GM23338 (cell line): ENCODE results near the gene GCHFR. TPM values are rescaled to one million over a fixed set of nuclear protein-coding genes. Genes with fewer than 3 reads are reported as not detected.

Source experiments
- ATAC-seq: fragments of 200-7000 bp; cut with Tn5 transposase; 3 replicates; pipeline ENCODE4 v1.9.1; 2020
- DNase-seq: peaks from one replicate; pipeline ENCODE4 v3.0.0-alpha.2; 2015; ENCODE audit warnings: low spot score
- H2AFZ ChIP-seq: fragments of 200-600 bp; sonication (generic); 2 replicates; pipeline ENCODE4 v1.8.0; 2016; ENCODE audit warnings: antibody characterized with exemption, mild to moderate bottlenecking, moderate library complexity
- H3F3A ChIP-seq: fragments of 200-600 bp; sonication (generic); replicated peaks from 2 replicates; pipeline ENCODE4 v1.8.0; 2017; ENCODE audit warnings: antibody characterized with exemption, mixed run types, low read depth
- H3K27ac ChIP-seq: fragments of 200-600 bp; sonication (generic); 2 replicates; pipeline ENCODE4 v1.6.1; 2016; ENCODE audit warnings: low read depth
- H3K27me3 ChIP-seq: fragments of 200-600 bp; sonication (generic); 2 replicates; pipeline ENCODE4 v1.8.0; 2016; ENCODE audit warnings: mild to moderate bottlenecking, mixed run types, moderate library complexity; ENCODE audit not compliant: insufficient read depth
- H3K36me3 ChIP-seq: fragments of 200-600 bp; sonication (generic); 2 replicates; pipeline ENCODE4 v1.8.0; 2016; ENCODE audit warnings: mild to moderate bottlenecking; ENCODE audit not compliant: insufficient read depth
- H3K4me1 ChIP-seq: fragments of 200-600 bp; sonication (generic); 2 replicates; pipeline ENCODE4 v1.8.0; 2016; ENCODE audit warnings: mild to moderate bottlenecking, moderate library complexity; ENCODE audit not compliant: insufficient read depth
- H3K4me2 ChIP-seq: fragments of 200-600 bp; sonication (generic); 2 replicates; pipeline ENCODE4 v1.7.1; 2017; ENCODE audit warnings: mixed run types
- H3K4me3 ChIP-seq: fragments of 200-600 bp; sonication (generic); 2 replicates; pipeline ENCODE4 v1.6.1; 2016; ENCODE audit warnings: mixed run types
- H3K79me2 ChIP-seq: fragments of 200-600 bp; sonication (generic); replicated peaks from 2 replicates; pipeline ENCODE4 v1.8.0; 2017; ENCODE audit warnings: mild to moderate bottlenecking; ENCODE audit not compliant: insufficient read depth
- H3K9me2 ChIP-seq: fragments of 200-600 bp; sonication (generic); 2 replicates; pipeline ENCODE4 v1.8.0; 2017; ENCODE audit not compliant: insufficient read depth
- H4K20me1 ChIP-seq: fragments of 200-600 bp; sonication (generic); replicated peaks from 2 replicates; pipeline ENCODE4 v1.8.0; 2017; ENCODE audit warnings: mild to moderate bottlenecking; ENCODE audit not compliant: insufficient read depth
- H3K27ac Mint-ChIP-seq: 2 replicates; pipeline ENCODE4 v1.8.0; 2020; ENCODE audit warnings: inconsistent platforms, mild to moderate bottlenecking, moderate library complexity, mixed read lengths
- H3K27me3 Mint-ChIP-seq: 3 replicates; pipeline ENCODE4 v1.8.0; 2022; ENCODE audit warnings: low read depth, mild to moderate bottlenecking, moderate library complexity, mixed read lengths, inconsistent platforms; ENCODE audit not compliant: insufficient read depth, poor library complexity
- H3K36me3 Mint-ChIP-seq: 3 replicates; pipeline ENCODE4 v1.8.0; 2021; ENCODE audit warnings: low read depth, mild to moderate bottlenecking, inconsistent platforms, moderate library complexity, mixed read lengths
- H3K4me1 Mint-ChIP-seq: 3 replicates; pipeline ENCODE4 v1.8.0; 2020; ENCODE audit warnings: mild to moderate bottlenecking, inconsistent platforms, mixed read lengths
- H3K4me3 Mint-ChIP-seq: 3 replicates; pipeline ENCODE4 v1.8.0; 2021; ENCODE audit warnings: moderate library complexity, mild to moderate bottlenecking, inconsistent platforms, mixed read lengths
- H3K9me3 Mint-ChIP-seq: 3 replicates; pipeline ENCODE4 v1.8.0; 2020; ENCODE audit warnings: moderate library complexity, mild to moderate bottlenecking, inconsistent platforms, mixed read lengths
- CREB1 ChIP-seq: fragments of 250-450 bp; sonication (Bioruptor Pico); IDR thresholded peaks from 2 replicates; pipeline ENCODE4 v1.5.0; 2020; ENCODE audit warnings: low read depth, mild to moderate bottlenecking, moderate library complexity
- EZH2 ChIP-seq: fragments of 200-600 bp; sonication (generic); IDR thresholded peaks from one replicate; pipeline ENCODE4 v1.8.0; 2017; ENCODE audit warnings: antibody characterized with exemption, mild to moderate bottlenecking, low read depth; ENCODE audit not compliant: unreplicated experiment
- NANOG ChIP-seq: IDR thresholded peaks from 2 replicates; pipeline ENCODE4 v1.6.1; 2016; ENCODE audit warnings: antibody characterized with exemption, borderline replicate concordance
- POLR2AphosphoS5 ChIP-seq: IDR thresholded peaks from 2 replicates; pipeline ENCODE4 v1.6.1; 2016; ENCODE audit warnings: antibody characterized with exemption, low read depth
- ZNF114 ChIP-seq: fragments of 250-450 bp; sonication (Bioruptor Pico); IDR thresholded peaks from 2 replicates; pipeline ENCODE4 v1.5.0; 2020; ENCODE audit warnings: mild to moderate bottlenecking, moderate library complexity
- polyA plus RNA-seq: library from polyadenylated mRNA; unstranded; fragments of >200 nt; fragmentation: Nextera tagmentation; extraction: Ambion mirVana; gene quantifications from 2 replicates; pipeline ENCODE4 v1.2.1, GENCODE V29; 2016
- total RNA-seq: library from RNA; depleted of rRNA; stranded (reverse); fragments of >200 nt; shearing (Covaris generic); gene quantifications from 2 replicates; pipeline ENCODE4 v1.2.3, GENCODE V29; 2014
- TF ChIP-seq, protein P1 (sequence below): fragments of 250-450 bp; sonication (Bioruptor Pico); IDR thresholded peaks from 2 replicates; pipeline ENCODE4 v1.5.0; 2020; ENCODE audit warnings: mild to moderate bottlenecking, moderate library complexity
- TF ChIP-seq, protein P2 (sequence below): IDR thresholded peaks from one replicate; pipeline ENCODE4 v1.6.1; 2018; ENCODE audit warnings: antibody characterized with exemption; ENCODE audit not compliant: unreplicated experiment
- TF ChIP-seq, protein P3 (sequence below), 2 experiments: fragments of 200-600 bp in 1 of 2; sonication (generic) in 1 of 2; conservative IDR thresholded peaks; 2 replicates each; pipeline versions ENCODE4 v1.5.1 to v1.6.1; 2016 to 2017; ENCODE audit warnings: antibody characterized with exemption in 2 of 2, low read depth in 2 of 2, mild to moderate bottlenecking in 2 of 2, moderate library complexity in 1 of 2
- TF ChIP-seq, protein P4 (sequence below): IDR thresholded peaks from 2 replicates; pipeline ENCODE4 v1.6.1; 2016; ENCODE audit warnings: antibody characterized with exemption

Gene GCHFR
- total and polyA plus RNA-seq, 2 experiments from 2014 or later: 38.9 to 44.2 TPM

DNA sequence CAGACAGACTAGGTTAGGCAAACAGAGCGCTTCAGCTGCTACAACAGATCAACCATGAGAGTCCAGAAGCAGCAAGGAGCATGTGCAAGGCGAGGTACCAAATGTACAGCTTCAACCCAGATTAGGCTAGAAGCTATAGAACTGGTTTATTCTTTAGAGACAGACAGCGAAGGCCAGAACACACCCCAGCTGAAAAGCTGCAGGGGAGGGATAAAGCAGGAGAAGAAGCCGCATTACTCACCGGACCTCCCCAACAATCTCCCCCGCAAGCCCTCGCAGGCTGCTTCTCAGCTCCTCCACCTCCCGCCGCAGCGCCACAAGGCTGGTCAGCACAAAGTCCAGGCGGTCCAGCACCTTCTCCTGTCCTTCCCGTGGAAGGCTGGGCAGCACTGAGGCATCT is 12.1 kb upstream of the GCHFR start (continued):
- TF ChIP-seq, protein P1, sequence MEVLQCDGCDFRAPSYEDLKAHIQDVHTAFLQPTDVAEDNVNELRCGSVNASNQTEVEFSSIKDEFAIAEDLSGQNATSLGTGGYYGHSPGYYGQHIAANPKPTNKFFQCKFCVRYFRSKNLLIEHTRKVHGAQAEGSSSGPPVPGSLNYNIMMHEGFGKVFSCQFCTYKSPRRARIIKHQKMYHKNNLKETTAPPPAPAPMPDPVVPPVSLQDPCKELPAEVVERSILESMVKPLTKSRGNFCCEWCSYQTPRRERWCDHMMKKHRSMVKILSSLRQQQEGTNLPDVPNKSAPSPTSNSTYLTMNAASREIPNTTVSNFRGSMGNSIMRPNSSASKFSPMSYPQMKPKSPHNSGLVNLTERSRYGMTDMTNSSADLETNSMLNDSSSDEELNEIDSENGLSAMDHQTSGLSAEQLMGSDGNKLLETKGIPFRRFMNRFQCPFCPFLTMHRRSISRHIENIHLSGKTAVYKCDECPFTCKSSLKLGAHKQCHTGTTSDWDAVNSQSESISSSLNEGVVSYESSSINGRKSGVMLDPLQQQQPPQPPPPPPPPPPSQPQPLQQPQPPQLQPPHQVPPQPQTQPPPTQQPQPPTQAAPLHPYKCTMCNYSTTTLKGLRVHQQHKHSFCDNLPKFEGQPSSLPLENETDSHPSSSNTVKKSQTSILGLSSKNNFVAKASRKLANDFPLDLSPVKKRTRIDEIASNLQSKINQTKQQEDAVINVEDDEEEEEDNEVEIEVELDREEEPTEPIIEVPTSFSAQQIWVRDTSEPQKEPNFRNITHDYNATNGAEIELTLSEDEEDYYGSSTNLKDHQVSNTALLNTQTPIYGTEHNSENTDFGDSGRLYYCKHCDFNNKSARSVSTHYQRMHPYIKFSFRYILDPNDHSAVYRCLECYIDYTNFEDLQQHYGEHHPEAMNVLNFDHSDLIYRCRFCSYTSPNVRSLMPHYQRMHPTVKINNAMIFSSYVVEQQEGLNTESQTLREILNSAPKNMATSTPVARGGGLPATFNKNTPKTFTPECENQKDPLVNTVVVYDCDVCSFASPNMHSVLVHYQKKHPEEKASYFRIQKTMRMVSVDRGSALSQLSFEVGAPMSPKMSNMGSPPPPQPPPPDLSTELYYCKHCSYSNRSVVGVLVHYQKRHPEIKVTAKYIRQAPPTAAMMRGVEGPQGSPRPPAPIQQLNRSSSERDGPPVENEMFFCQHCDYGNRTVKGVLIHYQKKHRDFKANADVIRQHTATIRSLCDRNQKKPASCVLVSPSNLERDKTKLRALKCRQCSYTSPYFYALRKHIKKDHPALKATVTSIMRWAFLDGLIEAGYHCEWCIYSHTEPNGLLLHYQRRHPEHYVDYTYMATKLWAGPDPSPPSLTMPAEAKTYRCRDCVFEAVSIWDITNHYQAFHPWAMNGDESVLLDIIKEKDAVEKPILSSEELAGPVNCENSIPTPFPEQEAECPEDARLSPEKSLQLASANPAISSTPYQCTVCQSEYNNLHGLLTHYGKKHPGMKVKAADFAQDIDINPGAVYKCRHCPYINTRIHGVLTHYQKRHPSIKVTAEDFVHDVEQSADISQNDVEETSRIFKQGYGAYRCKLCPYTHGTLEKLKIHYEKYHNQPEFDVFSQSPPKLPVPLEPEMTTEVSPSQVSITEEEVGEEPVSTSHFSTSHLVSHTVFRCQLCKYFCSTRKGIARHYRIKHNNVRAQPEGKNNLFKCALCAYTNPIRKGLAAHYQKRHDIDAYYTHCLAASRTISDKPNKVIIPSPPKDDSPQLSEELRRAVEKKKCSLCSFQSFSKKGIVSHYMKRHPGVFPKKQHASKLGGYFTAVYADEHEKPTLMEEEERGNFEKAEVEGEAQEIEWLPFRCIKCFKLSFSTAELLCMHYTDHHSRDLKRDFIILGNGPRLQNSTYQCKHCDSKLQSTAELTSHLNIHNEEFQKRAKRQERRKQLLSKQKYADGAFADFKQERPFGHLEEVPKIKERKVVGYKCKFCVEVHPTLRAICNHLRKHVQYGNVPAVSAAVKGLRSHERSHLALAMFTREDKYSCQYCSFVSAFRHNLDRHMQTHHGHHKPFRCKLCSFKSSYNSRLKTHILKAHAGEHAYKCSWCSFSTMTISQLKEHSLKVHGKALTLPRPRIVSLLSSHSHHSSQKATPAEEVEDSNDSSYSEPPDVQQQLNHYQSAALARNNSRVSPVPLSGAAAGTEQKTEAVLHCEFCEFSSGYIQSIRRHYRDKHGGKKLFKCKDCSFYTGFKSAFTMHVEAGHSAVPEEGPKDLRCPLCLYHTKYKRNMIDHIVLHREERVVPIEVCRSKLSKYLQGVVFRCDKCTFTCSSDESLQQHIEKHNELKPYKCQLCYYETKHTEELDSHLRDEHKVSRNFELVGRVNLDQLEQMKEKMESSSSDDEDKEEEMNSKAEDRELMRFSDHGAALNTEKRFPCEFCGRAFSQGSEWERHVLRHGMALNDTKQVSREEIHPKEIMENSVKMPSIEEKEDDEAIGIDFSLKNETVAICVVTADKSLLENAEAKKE (CRISPR knock-in tag): no peak
- TF ChIP-seq, protein P2, sequence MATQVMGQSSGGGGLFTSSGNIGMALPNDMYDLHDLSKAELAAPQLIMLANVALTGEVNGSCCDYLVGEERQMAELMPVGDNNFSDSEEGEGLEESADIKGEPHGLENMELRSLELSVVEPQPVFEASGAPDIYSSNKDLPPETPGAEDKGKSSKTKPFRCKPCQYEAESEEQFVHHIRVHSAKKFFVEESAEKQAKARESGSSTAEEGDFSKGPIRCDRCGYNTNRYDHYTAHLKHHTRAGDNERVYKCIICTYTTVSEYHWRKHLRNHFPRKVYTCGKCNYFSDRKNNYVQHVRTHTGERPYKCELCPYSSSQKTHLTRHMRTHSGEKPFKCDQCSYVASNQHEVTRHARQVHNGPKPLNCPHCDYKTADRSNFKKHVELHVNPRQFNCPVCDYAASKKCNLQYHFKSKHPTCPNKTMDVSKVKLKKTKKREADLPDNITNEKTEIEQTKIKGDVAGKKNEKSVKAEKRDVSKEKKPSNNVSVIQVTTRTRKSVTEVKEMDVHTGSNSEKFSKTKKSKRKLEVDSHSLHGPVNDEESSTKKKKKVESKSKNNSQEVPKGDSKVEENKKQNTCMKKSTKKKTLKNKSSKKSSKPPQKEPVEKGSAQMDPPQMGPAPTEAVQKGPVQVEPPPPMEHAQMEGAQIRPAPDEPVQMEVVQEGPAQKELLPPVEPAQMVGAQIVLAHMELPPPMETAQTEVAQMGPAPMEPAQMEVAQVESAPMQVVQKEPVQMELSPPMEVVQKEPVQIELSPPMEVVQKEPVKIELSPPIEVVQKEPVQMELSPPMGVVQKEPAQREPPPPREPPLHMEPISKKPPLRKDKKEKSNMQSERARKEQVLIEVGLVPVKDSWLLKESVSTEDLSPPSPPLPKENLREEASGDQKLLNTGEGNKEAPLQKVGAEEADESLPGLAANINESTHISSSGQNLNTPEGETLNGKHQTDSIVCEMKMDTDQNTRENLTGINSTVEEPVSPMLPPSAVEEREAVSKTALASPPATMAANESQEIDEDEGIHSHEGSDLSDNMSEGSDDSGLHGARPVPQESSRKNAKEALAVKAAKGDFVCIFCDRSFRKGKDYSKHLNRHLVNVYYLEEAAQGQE: no peak

DNA sequence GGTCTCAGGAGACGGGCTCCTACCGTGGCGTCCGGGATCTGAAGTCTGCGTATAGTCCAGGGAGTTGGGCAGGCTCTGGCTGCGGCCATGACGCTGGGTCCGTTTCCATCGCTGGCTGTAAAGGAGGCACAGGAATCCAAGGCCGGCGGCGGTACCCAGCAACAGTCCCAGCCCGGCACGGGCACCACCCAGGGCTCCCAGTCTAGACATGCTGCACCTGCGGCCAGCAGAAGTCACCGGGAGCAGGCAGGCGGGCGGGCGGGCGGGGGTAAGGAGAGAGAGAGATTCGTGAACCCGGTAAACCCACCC is 9.3 kb upstream of the GCHFR start:
- Histone ChIP-seq H3K36me3 (no peaks in the 10 kb centered on the region; the same call in 1 of the 2 replicates), H3K79me2 (peaks cover 24% of the 10 kb centered on the region), H2AFZ (peak overlapping the region; percentile 97), H3K27me3 (no peaks in the 10 kb centered on the region), H4K20me1 (no peaks in the 10 kb centered on the region), H3K4me1 (no peaks in the 10 kb centered on the region; the same call in 1 of the 2 replicates), H3K27ac (no peak overlapping the region), H3F3A (0 out of 2 replicates have a peak, but pooled peaks cover 3% of the 10 kb centered on the region), H3K9me2 (no peaks in the 10 kb centered on the region), H3K4me2 (peak overlapping the region; percentile 93), H3K4me3 (peak overlapping the region; percentile 98)
- H3K4me1 Mint-ChIP-seq: peaks cover 16% of the 10 kb centered on the region
- H3K4me3 Mint-ChIP-seq: peak overlapping the region; percentile 89
- H3K9me3 Mint-ChIP-seq: no peaks in the 10 kb centered on the region
- H3K27ac Mint-ChIP-seq: peak overlapping the region; percentile 74
- peaks cover 10% of the 10 kb centered on the region for H3K36me3 Mint-ChIP-seq
- peaks cover 4% of the 10 kb centered on the region for H3K27me3 Mint-ChIP-seq
- peak; percentile 52 for ATAC-seq
- peak; percentile 62 for DNase-seq
- TF ChIP-seq, protein P3, sequence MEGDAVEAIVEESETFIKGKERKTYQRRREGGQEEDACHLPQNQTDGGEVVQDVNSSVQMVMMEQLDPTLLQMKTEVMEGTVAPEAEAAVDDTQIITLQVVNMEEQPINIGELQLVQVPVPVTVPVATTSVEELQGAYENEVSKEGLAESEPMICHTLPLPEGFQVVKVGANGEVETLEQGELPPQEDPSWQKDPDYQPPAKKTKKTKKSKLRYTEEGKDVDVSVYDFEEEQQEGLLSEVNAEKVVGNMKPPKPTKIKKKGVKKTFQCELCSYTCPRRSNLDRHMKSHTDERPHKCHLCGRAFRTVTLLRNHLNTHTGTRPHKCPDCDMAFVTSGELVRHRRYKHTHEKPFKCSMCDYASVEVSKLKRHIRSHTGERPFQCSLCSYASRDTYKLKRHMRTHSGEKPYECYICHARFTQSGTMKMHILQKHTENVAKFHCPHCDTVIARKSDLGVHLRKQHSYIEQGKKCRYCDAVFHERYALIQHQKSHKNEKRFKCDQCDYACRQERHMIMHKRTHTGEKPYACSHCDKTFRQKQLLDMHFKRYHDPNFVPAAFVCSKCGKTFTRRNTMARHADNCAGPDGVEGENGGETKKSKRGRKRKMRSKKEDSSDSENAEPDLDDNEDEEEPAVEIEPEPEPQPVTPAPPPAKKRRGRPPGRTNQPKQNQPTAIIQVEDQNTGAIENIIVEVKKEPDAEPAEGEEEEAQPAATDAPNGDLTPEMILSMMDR (conservative IDR thresholded peaks at IDR 0.05; ENCODE audit: low read depth in 2 of 2): no peak
- TF ChIP-seq CREB1 (CRISPR knock-in tag): no peak
- TF ChIP-seq POLR2AphosphoS5: no peak
- TF ChIP-seq, protein P4, sequence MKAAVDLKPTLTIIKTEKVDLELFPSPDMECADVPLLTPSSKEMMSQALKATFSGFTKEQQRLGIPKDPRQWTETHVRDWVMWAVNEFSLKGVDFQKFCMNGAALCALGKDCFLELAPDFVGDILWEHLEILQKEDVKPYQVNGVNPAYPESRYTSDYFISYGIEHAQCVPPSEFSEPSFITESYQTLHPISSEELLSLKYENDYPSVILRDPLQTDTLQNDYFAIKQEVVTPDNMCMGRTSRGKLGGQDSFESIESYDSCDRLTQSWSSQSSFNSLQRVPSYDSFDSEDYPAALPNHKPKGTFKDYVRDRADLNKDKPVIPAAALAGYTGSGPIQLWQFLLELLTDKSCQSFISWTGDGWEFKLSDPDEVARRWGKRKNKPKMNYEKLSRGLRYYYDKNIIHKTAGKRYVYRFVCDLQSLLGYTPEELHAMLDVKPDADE: no peak
- no peak for TF ChIP-seq EZH2
- TF ChIP-seq, protein P2: no peak
- TF ChIP-seq NANOG: no peak
- TF ChIP-seq ZNF114 (CRISPR knock-in tag): no peak
